RWPE1 (cell line): ENCODE results near the gene EPHB1.

Source experiments
- CTCF ChIA-PET: fragments of 350-600 bp; sonication (Branson Sonifier 250); formaldehyde crosslinking; extraction: SDS; loops from one replicate; lab custom pipeline; 2021; lab: Yijun Ruan, JAX
- POLR2A ChIA-PET: fragments of 400-600 bp; formaldehyde crosslinking; extraction: SDS; loops from one replicate; lab custom pipeline; 2020; ENCODE audit warnings: antibody characterized with exemption; ENCODE audit not compliant: low non-redundant PET; lab: Yijun Ruan, JAX
- DNase-seq: peaks from one replicate; pipeline ENCODE4 v3.0.0; 2012; ENCODE audit warnings: low spot score
- H3K27ac ChIP-seq: fragments of 450-650 bp; 2 replicates; pipeline ENCODE4 v1.5.1; 2017
- CTCF ChIP-seq: fragments of 450-650 bp; conservative IDR thresholded peaks from 2 replicates; pipeline ENCODE4 v1.5.1; 2017; ENCODE audit warnings: low read depth, mild to moderate bottlenecking

Gene EPHB1

GRCh38 chr3:134762016-134762415 is 33.0 kb upstream of the EPHB1 start:
- H3K27ac ChIP-seq, result no peak overlapping the region
- no peak for TF ChIP-seq CTCF
- CTCF ChIA-PET, result interaction anchor here (0.8 kb wide), 1 partner anchor 128 kb away, joined by 3 read pairs; no protein-coding TSS in a partner anchor
- DNase-seq, result no peak
- POLR2A ChIA-PET, result no interaction called here

- ChIA-PET POLR2A (no interaction called here), CTCF (no interaction called here)
- TF ChIP-seq CTCF, result no peak
- H3K27ac ChIP-seq, result no peak overlapping the region
- no peak for DNase-seq
Observed at GRCh38 chr3:134765468-134765867, 29.6 kb upstream of the EPHB1 start.

- ChIA-PET CTCF (interaction anchor here (0.5 kb wide), 1 partner anchor 28 kb away, joined by 3 read pairs; no protein-coding TSS in a partner anchor), POLR2A (no interaction called here)
- H3K27ac ChIP-seq, result no peak overlapping the region
- DNase-seq, result no peak
- TF ChIP-seq CTCF, result no peak
Observed at GRCh38 chr3:134766290-134766689, 28.8 kb upstream of the EPHB1 start.

GRCh38 chr3:134768116-134768515 is 26.9 kb upstream of the EPHB1 start:
- H3K27ac ChIP-seq, result no peak overlapping the region
- CTCF ChIA-PET, result interaction anchor here (0.6 kb wide), 2 partner anchors 127 to 1154 kb away, joined by 3 to 6 read pairs; no protein-coding TSS in a partner anchor
- no peak for TF ChIP-seq CTCF
- no peak for DNase-seq
- POLR2A ChIA-PET, result no interaction called here

- no peak for DNase-seq
- H3K27ac ChIP-seq, result no peak overlapping the region
- ChIA-PET CTCF (interaction anchor here (1.2 kb wide), 1 partner anchor 26 kb away, joined by 5 read pairs; the partner anchor contains the start of gene EPHB1), POLR2A (no interaction called here)
- TF ChIP-seq CTCF, result no peak
Observed at GRCh38 chr3:134768837-134769236, 26.2 kb upstream of the EPHB1 start.

- no peak overlapping the region for H3K27ac ChIP-seq
- CTCF ChIA-PET, result interaction anchor here (1.2 kb wide), 1 partner anchor 25 kb away, joined by 5 read pairs; the partner anchor contains the start of gene EPHB1
- DNase-seq, result no peak
- no peak for TF ChIP-seq CTCF
- POLR2A ChIA-PET, result no interaction called here
Observed at GRCh38 chr3:134769287-134769868, 25.7 kb upstream of the EPHB1 start.
